HG03045 (cell line): ENCODE measurements around the gene CD40.

Source experiments
- ATAC-seq: cut with Tn5 transposase; IDR thresholded peaks from one replicate; pipeline ENCODE4 v1.9.1; 2021; ENCODE audit warnings: mild to moderate bottlenecking, moderate library complexity; ENCODE audit not compliant: unreplicated experiment

CD40 gene

DNA sequence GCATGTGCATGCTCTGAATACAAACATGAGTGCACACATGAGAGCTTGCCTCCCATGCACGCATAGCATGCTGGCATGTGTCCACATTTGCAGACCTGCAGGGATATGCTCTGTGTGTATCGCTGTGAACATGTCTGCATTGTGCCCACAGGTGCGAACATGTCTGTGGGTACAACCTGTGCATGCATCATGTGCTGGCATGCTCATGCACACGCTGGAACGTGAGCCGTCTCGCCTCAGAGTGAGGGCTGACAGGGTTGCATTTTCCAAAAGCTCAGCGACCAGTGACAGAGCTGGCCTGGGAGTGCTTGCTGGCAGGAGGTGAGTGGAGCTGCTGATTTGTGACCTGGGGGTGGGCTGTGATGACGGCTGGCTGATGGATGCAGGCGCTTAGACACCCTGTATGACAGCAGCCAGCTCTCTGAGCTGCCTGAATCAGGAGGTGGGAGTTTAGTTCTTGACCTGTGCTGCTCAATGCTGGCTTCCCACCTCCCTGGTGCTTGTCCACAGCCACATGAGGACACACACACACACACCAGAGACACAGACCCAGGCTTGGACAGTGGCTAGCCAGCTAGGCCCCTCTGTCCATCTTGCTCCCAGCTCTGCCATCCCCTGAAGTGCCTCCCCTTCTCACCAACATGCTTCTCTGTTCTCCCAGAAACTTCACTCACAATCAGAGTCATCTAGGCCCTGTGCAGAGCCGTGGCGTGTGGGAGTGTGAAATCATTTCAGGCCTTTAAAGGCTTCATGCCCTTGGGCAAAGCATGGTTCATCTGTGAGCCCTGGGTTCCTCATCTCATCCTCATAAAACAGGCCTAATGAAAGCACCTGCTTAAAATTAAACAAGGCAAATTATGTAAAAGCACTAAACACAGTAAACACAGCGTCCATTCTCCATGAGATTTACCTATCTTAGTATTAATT, 51.4 kb downstream of the CD40 start:
- no peak for ATAC-seq

DNA sequence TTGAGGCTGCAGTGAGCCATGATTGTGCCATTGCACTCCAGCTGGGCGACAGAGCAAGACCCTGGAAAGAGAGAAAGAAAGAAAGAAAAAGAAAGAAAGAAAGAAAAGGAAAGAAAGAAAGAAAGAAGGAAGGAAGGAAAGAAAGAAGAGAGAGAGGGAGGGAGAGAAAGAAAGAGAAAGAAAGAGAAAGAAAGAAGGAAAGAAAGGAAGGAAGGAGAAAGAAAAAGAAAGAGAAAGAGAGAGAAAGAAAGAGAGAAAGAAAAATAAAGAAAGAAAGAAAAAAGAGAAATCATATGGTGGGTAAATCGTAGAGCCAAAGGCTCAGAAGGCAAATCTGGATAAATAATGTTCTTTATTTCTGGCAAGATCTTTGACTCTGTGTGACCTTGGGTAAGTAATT, 53.4 kb downstream of the CD40 start:
- no peak for ATAC-seq

DNA sequence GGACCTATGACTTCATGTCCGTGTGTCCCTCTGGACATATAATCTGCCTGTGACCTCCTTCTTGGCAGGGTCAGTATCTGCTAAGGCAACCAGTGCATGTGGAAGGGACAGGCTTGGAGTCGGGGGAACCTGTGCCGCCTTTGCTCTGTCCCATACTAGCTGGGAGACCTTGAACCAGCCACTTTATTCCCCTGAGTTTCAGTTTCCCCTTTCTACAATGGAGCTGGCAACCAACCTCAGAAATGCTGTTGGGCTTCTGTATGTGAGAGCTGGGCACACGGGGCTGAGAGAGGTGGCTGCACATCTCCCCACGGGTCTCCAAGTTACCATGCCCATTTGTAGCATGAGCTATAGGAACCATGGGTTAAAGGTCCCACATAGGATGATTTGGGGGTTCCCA, 53.8 kb downstream of the CD40 start:
- no peak for ATAC-seq

DNA sequence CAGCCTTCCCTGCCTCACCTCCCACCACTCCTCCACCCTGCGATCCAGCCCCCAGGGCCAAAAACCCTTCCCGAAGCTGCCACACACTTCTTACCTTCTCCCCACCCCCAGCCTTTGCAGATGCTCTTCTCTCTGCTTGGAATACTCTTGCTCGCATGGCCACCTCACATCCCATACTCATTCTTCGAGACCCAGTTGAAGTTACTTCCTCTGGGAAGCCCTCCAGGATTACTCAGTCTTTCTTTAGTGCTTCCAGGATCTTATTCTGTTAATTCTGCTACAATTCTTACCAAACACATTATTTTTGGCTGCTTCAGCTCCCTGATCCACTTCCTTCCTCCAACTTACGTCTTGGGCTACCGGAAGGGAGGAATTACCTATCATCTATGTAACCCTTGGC, 54.3 kb downstream of the CD40 start:
- ATAC-seq, result no peak

DNA sequence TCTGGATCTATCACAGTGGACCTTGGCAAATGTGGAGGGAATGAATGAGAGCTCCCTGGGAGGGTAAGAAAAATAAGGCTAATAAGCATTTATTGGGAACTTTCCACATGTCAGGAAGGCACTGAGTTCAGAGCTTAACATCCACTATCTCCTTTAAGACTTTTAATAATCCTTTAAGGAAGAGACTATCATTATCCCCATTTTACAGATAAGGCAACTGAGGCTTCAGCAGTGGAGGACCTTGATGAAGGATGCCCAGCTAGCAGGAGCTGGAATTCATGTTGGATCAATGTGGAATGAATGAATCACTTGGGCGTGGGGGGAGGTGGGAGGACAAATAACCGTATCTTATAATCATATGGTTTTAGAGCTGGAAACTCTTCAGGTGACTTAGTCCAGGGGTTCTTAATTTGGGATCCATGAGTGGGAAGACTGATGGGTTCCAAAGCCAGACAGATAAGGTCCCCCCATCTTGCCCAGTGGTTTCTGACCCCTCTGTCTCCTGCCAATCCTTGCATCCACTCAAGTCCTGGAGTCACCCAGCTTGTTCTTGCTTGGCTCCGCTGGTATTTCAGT, 54.9 kb downstream of the CD40 start:
- no peak for ATAC-seq

DNA sequence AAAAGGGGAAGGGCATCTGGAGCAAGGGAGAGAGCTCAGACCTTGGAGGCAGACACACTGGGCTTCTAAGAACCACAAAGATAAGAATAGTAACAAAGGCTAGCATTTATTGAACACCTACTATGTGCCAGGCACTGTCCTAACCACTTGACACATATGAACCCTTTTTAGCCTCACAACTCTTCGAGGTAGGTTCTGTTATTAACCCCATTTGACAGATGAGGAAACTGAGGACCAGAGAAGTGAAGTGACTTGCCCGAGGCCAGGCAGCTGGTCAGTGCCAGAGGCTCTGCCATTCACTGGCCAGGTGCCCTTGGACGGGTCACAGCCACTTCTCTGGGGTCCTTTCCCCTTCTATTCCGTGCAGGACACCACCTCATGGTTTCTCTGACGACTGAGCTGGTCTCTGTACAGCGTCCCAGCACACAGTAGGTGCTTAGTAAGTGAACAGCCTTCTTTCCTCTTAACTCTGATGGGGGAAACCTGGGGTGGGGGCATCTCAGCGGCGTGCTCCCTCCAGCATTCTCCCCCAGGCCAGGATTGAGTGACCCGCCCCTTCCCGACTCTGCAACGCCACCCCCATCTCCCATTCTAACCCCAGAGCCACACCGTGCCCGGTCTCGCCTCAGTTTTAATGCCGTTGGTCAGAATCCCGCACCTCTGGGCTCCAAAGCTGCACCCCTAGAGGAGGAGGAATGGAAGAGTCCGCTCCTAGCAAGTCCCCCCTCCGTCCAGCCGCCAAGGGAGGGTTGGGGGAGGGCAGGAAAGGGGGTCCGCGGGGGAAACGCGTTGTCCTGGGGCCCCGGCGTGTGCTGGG, 55.7 kb downstream of the CD40 start:
- no peak for ATAC-seq

DNA sequence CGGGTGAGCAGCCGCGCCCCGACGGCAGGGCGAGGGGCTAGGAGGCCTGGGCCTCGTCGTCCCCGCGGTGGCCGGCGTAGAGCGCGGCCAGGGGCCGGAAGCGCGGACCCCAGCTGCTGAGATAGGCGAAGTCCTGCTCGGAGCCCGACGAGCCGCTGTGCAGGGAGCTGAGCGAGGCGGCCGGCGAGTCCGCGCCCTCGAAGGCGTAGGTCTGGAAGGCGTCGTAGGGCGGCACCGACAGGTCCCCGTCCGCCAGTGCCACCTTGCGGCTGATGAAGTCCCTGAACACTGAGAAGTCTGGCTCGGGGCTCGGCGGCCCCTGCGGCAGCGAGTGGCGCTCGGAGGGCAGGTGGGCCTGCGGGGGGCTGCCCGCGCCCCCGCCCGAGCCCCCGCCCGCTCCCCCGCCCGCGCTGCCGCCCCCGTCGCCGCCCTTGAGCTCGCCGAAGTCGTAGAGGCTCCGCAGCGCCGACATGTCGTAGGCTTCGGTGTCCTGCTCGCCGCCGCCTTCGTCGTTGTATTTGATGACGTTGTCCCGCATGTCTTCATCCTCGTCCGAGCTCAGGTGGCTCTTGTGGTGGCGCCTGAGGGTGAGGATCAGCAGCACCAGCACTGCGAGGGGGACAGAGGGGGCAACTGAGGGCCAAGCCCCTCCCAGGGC, 56.5 kb downstream of the CD40 start:
- no peak for ATAC-seq

DNA sequence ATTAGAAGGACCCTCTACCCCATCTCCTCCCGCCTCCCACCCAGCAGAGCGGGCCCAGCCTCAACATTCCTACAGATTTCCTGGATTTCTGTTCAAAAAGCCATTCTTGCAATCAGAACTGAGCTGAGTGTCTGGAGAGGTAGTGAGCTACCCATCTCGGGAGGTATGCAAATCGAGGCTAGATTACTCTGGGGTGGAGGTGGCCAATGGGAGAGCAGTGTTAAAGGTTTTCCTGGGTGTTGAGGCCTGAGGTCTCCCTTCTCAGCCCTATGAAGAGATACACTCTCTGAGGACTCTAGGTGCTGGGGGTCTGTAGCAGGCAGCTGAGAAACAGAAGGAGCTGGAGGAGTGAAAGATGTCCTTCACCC, 57.0 kb downstream of the CD40 start:
- ATAC-seq, result no peak

DNA sequence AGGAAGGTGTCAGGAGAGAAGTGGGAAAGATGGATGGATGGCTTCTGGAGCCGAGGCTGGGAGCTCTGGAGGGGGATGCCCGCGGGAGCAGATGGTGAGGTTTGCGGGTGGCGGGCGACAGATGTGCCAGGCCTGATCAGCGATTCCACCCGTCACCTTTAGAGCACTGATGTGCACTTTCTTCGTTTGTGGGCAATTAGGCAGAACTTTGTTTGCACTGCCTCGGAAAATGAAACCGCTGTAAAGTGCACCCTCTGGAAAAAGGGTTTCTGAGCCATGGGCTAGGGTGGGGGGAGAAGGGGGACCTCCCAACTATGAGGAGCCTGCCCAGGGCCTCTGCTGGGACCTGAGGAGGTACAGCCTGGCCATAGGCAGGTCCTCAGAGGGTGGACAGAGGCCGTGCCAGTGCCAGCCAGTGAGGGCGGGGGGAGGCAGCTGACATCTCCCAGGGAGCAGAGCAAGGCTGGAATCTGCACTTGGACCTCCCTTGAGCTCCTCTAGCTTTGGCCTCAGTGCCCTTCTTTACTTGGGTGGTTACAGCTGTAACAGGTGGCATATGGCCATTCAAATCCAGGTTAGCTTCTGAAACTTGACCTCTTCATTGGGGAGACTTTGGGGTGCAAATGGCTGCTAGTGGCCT, 58.7 kb downstream of the CD40 start:
- ATAC-seq, result no peak

DNA sequence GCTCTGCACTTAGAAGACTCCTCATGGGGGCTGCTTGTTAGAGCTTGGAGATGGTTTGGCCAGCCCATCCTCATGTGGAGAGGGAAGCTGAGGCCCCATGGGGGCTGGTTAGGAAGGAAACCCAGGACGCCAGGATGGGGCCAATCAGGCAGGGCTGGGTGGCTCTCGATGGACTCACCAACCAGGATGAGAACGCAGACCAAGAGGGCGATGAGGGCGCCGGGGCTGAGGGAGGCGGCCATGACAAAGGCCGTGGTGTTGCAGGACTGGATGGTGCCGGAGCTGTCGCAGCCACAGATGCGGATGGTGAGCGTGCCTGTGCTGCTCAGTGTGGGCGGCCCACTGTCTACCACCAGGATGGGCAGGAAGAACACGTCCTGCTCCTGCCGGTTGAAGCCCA, 59.7 kb downstream of the CD40 start:
- ATAC-seq, result no peak

DNA sequence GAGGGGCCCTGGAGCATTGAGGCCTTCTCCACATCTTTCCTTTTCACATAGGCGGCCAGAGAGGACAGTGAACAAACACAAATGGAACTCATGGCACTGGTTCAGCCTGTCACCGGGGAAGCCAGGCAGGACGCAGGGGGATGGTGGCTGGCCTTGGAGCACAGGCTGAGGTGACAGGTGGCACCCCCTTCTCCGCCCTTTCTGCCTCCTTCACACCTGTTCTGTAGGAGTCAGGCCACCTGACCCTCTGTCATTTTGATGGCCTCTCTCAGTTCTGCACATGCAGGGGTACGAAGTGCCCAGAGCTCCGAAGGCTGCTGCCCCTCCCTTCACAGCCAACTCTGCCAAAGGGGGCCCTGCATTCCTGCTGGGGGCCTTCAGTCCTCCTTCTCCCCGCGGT, 60.8 kb downstream of the CD40 start:
- no peak for ATAC-seq
